ENCODE results near the gene TTLL9.
A peak's percentile ranks its signal among the peaks of the same experiment; 100 is the strongest.

The TTLL9 gene

DNA sequence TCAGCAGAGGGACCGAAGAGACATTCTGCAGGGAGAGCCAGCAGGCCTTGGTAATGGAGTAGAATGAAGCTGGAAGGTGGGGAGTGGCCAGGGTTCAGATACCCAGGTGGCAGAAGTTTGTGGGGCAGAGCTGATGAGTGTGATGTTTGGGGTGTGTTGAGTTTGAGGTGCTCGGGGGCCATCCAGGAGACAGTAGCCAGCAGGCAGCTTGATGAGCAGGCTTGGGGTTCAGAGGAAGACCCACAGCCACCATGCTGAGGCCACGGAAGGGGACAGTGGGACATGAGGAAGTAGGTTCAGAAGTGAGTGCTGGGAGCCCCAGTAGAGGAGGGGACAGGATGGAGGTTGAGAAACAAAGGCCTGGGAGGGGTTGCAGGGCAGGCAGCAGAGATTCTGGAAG, 13.9 kb upstream of the TTLL9 start:
- H3K4me3 ChIP-seq = no peak overlapping the region
- H3K27ac ChIP-seq = no peak overlapping the region

DNA sequence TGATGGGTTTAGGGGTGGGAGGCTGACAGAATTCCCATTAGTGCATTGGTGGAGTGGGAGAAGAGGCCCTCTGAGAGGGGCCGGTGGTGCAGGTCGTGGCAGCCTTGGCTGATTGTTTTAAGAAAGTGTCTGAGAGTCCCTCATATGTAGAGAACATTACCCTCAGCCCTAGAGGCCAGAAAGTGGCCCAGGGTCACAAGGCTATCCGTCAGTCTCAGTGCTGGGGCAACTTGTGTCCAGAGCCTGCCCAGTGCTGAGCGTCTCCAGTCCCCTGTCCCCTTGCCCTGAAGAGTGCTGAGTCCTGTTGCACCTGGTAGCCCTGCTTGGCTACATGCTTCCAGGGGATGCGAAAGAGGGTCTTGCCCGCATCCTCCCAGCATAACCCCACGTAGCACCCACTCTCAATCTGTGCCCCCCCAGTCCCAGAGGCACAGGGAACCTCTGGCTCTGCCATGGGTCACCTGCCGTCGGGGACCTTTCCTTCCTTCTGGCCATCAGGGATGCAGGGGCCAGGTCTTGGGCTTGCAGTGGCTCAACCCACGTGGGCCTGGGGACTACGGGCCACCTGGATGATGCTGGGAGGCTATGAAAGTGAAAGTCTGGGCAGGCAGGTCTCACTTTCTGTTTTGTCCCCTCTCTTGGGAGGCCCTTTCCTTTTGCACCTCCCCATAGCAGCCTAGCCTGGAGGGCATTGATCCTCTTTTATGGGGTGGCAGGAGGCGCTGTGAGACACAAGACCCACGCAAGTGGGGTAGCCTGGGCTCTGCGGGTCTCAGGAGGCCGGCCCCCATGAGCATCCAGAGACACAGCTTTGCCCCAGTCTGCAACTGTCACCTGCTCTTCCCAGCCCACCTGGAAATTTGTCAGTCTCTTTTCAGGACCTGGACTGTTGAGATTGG, 12.3 kb upstream of the TTLL9 start:
- Histone ChIP-seq H3K27ac (no peak overlapping the region), H3K4me3 (no peak overlapping the region)

DNA sequence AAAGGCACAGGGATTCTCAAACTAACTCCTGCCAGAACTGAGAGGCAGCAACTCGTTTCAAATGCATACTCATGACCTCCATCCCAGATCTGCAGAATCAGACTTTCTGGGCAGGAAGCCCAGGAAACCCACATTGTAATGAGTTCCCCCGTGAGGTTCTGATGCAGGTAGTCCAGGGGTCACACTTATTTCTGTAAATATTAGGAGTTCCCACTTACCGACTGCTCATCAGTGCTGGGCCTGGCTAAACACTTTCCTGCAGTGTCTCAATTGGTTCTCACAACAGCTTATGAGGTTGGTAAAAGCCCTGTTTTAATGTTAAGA, 11.7 kb upstream of the TTLL9 start:
- H3K27ac ChIP-seq = no peak overlapping the region

DNA sequence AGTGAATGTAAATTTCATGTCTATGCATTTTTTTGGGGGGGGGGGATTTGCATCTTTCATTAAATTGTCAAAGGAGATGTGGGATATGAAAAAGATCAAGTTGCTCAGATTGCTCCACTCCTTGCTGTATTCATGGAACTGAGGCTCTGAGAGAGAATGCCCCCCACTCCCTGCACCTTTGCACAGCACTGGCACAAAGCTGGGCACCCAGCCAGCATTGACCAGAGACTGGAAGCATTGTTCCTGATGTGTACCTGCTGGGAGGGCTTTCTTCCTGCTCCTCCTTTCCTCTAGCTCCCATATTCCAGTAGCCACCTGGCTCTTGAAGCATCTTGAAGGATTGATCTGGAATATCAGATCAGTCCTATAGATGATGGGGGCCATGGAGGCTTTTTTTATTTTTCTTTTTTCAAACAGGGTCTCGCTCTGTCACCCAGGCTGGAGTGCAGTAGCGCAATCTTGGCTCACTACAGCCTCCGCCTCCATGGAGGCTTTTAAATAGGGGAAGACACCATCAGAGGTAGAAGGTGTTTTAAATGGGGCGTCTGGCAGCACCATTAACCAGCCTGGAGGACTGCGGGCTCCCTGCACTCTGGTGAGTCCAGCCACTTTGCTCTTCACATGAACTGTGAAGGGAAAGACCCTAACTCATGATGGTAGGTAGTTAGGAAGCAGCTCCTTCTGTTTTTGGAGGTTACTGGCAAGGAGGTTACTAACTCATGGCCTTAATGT, 11.0 kb upstream of the TTLL9 start:
- Histone ChIP-seq H3K27ac (no peak overlapping the region), H3K4me3 (no peak overlapping the region)

More for the DNA sequence above, 11.7 kb upstream of the TTLL9 start:
- H3K4me3 ChIP-seq = no peak overlapping the region

DNA sequence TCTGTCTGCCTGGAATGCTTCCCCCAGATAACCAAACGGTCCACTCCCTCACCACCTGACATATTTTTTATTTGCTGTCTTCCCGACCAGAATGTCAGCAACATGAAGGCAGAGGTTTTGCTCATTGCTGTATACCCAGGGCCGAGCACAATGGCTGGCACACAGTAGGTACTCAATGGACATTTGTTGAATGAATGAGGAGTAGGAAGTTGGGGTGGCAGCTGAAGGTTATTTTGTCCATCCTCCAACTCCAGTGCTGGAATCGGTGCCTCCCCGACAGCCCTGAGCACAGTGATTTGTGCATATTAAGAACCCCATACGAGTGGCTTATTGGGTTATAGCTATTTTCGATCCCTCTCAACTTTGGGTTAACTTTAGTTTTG, 10.4 kb upstream of the TTLL9 start:
- Histone ChIP-seq H3K4me3 (no peak overlapping the region), H3K27ac (no peak overlapping the region)

DNA sequence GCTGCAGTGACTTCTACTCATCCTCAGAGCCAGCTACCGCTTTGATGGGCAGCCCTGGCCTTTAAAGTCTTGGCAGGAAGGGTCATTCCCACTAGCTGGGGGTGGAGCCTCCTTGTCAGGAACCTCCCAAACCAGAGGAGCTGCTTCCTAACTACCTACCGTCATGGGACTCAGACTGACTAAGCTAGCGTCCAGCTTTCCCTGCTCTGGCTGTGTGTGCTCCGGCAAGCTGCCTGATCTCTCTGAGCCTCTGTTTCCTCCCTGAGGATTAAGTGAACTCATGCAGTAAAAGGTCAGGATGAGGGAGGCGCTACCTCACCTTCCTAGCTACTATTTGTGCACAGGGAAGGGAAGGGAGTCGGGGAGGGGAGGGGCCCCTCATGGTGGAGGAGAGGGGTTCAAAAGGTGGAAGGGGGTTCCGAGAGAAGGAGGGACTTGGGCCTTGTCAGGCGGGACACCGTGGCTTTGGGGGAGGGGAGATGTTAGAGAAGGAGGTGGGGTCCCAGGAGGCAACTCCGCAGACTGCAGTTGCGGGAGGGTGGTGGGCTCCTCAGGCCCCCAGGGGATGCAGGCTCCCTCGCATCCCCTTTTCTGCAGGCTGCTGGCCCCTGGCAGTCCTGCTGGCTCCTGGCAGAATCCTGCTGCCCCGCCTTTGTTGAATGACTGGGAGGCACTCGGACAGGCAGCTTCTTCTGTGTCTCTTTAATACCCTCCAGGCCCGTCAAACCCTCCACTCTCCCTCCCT, 9.9 kb upstream of the TTLL9 start:
- peak overlapping the region; percentile 26 to 57 (median 48) for H3K4me3 ChIP-seq
- H3K27ac ChIP-seq = peak overlapping the region in 1 of 21 experiments; percentile 32

DNA sequence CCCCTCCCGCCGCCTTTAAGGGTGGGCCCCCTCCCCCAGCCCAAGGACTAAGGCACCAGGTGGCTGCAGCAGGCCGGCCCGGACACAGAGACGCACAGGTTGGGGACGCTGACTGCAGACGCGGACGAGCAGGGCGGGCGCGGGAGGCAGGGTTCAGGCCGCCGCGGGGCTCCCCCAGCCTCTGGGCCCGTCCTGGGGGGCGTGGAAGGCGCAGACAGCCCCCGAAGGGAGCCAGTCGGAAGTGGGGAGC, 9.4 kb upstream of the TTLL9 start:
- peak overlapping the region in 2 of 21 experiments; percentile 32 to 51 for H3K27ac ChIP-seq

DNA sequence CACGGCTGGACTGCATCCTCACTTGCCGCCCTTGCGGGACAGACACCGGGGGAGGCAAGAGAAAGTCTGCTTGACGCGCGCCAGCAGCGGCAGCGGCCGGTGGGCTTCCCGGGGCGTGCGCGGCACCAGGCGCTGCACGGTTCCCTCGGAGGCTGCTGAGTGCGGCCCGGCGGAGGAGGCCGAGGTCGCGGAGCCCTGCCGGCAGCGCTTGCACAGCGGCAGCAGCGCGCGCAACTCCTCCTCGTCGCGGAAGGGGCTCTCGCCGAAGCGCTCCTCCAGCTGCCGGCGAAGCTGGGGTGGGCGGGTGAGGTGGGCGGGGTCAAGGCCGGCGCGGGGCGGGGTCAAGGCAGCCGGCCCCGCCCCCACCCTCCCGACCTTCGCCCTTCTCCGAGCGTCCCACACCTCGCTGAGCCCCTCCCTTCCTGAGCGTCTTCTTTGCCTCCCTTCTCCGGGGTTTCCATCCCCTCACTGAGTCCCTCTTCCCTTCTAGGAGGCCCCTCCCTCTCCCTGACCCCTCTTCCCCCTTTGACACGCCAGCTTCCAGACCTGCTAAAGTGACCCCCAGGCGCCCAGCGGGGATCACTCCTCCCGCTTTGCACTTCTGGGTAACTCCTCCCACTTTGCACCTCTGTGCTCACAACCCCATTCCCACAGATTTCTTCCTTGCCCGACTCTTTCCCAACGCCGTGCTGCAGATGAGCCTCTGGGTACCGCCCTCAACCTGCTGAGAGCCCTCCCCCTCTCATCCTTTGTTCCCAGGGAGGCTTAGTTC, 8.9 kb upstream of the TTLL9 start:
- peak overlapping the region; percentile 26 to 57 (median 48) for H3K4me3 ChIP-seq
- peak overlapping the region in 2 of 21 experiments; percentile 32 to 51 for H3K27ac ChIP-seq

More for the DNA sequence above, 9.4 kb upstream of the TTLL9 start:
- peak overlapping the region; percentile 26 to 57 (median 48) for H3K4me3 ChIP-seq

DNA sequence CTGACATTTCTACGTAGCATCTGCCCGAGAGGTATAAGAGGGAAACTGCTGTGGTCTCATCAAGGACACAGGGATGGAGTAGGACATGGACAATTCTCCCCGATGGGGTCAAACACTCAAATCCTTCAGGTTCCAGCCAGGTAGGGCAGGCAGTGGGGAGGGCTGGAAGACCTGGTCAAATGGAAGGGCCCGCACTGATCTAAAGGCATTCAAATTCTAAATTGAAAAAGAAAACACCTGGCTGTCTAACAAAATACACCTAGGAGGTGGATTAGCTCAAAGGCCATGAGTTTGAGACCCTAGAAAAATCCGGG, 8.3 kb upstream of the TTLL9 start:
- Histone ChIP-seq H3K4me3 (peak overlapping the region in 4 of 7 experiments; percentile 26 to 54 (median 50)), H3K27ac (no peak overlapping the region)

DNA sequence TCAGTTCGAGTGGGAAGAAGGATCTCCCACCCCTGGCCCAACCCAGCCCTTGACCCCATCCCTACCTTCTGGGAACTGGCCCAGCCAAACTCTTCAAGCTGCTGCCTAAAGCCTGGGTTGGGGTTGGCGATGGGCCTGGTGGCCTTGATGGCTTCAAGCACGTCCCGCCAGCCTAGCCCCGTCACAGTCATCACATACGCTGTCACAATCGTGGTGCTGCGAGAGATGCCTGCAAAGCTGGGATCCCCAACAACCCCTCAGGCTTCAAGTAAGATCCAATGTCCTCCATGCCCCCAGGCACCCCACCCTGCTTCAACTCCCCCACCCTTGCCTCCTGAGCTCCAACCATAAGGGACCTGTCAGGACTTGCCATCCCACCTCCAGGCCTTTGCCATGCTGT, 7.9 kb upstream of the TTLL9 start:
- Histone ChIP-seq H3K4me3 (no peak overlapping the region), H3K27ac (no peak overlapping the region)

DNA sequence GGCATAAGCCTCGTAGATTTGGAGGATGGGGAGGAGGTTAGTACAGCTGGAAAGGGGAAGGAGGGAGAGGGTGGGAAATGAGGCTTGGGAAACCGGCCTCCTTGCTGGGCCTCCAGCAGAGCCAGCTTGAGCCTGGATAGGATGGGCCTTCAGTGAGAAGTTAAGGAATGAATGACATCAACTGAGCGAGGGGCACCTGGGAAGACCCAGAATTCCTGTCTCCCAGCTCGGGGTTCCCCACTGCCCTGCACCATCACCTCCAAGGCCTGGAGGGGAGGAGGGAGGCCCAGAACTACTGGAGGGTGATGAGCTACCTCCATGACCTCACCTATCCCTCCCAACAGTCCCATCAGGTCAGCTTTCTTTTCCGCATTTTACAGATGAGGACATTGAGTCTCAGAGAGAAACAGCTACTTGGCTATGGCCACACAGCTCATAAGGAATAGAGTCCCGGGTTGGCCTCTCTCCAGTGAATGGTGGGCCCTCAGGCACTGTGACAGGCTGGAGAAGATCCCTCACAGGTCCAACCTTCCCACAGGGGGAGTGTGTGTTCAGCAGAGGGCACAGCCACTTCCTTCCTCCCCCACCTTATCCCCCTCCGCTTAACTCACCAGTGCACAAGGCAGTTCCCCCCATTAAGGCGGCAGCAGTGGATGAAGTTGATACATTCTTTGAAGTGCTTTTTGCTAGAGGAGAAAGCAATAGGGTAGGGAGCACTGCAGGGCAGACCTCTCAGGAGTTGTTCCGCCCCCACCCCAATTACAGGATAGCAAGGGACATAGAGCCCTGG, 6.9 kb upstream of the TTLL9 start:
- Histone ChIP-seq H3K4me3 (no peak overlapping the region), H3K27ac (no peak overlapping the region)

DNA sequence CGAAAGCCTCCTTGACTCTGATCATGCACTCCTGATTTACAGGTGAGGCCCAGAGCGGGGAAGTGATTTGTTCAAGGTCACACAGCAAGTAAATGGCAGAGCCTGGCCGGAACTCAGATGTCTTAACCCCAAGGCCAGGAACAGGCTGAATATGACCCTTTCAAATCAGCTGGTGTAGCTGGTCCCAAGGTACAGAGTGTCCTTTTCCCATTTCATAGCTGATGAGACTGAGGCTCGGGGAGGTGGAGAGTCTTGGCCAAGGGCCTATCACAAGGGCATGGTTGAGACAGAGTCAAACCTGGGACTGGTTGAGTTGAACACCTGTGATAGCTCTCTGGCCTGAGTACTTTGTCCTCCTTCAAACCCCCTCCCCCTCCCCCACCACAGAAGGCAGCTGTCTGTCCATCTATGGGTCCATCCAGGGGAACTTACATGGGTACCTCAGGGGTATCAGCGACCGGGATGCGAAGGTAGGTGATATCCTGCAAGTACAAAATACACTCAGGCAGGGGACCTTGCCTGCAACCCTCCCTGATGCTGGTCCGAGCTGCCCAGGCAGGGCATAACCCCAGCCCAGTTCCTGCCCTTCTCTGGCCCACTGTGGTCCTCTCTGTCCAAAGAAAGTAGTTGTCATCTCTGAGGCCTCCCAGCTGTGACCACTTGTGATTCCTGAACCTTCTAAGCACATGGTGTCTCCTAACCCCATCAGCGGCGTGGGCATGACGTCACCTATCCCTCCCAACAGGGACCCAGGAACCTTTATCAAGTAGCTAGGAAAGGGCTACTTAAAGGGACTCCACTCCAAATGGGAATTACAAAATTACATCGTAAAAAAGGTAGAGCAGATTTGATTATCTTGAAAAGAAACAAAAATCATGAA, 5.7 kb upstream of the TTLL9 start:
- Histone ChIP-seq H3K27ac (no peak overlapping the region), H3K4me3 (no peak overlapping the region)

DNA sequence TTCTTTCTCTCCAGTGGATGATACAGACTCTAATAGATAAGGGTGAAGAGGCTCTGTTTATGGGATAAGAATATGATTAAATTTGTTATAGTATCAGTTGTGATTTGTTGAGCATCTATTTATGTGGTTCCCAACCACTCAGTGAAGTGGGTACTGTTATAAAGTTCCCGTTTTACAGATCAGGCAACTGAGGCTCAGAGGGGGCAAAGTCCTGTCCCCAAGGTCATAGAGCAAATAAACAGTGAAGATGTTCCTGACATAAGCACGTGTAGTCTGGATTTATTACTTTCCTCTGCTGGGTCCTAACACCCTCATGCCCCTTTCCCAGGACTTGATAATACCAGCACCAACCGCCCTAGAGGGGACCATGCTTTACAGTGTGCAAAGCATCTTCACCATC, 4.2 kb upstream of the TTLL9 start:
- Histone ChIP-seq H3K27ac (no peak overlapping the region), H3K4me3 (no peak overlapping the region)

DNA sequence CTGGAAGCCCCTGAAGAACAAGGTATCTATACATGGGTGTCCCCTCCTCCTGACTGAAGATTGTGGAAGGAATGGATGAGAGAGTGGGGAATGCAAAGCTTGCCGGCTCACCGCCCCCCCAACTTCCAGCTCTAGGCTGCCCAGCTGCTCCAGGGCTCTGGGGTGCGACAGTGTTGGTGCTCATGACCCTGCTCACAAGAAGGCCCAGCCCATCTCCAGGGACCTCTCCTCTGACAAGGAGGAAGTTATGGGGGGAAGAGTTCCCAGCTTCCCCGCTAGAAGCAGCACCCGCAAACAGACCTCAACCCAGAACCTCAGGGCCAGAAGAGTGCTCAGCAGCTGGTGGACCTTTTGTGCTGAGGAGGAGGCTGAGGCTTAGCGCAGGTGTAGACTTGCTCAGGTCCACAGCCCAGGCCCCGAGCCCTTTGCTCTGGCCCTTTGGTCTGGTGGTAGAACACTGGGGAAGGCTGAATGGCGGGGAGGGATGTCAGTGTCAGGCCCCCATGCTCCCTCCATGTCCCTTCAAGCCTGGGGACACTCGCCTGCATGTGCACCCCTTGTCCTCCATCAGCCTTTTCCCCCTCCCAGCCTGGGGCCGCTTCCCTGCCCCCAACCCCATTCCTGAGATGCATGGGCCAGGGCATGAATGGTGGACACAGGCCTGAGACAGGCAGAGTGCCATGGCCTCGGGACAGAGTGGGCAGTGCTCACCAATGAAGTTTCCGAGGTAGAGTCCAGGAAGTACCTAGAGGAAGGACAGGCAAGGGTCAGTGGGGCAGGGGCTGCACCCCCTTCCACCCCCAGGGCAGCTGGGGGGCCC, 1.4 kb upstream of the TTLL9 start:
- H3K4me3 ChIP-seq = peak overlapping the region in 2 of 7 experiments; percentile 48 to 60
- H3K27ac ChIP-seq = no peak overlapping the region

DNA sequence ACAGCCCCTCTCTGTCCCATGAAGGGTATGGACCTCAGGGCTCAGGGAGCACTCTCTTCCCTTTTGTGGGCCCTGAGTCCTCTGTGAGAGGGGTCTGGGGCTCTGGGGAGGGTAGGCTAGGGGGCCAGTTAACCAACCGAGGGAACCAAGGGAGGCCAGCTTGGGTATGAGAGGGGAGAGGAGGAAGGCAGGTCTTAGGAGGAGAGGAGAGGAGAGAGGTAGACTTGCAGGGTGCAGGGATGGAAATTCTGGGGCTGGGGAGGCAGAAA, 827 bp upstream of the TTLL9 start:
- Histone ChIP-seq H3K27ac (peak overlapping the region in 4 of 21 experiments; percentile 31 to 85 (median 80)), H3K4me3 (peak overlapping the region in 6 of 7 experiments; percentile 36 to 60 (median 52))

DNA sequence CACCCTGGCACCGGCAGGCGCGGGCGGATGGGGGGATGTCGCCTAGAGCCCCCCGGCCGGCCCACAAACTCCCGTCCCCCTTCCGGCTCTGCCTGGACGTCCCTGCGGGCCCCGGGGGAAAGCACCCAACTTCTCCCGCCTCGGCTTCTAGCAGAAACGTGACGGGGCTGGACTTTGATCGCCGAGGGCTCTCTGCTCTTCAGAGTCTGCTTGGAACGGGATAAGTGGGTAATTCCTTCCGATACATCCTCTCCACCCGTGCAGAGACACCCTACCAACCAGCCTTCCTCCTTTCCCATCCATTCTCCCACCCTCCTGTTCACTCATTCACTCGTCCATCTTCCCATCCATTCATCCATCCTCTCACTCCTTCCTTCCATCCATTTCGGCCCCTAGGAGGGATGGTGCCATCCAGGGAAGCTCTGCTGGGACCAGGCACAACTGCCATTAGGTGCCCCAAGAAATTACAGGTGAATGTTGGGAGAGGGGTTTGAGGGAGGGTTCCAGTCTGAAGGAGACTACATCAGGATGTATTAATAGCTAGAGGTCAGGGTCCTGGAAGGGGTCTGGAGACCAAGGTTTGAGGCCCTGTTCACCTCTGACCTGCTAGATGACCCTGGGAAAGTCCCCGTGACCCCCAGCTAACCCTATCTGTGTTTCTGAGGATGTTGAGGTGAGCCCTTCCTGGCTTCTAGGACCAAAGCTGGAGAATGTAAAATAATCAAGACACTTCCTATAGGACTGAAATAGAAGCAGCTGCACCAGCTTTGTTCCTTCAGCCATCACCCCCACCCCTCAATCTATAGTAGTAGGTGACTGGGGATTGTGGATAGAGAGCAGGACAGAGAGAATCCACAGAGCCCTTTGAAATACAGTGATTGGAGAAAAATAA, 538 bp downstream of the TTLL9 start:
- peak overlapping the region in 12 of 21 experiments; percentile 23 to 85 (median 56) for H3K27ac ChIP-seq
- peak overlapping the region; percentile 35 to 60 (median 48) for H3K4me3 ChIP-seq

DNA sequence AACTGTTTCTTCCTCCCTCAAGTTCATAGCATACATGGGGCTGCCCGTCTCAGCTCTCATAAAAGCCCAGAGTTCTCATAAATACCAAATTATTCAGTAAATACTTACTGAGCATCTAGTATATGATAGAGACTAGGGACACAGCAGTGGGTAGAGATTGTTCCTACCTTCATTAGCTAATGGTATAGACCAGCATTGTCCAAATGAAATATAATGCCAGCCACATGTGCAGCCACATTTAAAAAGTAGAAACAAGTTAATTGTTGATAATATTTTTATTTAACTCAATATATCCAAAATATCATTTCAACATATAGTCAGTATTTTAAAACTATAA, 1.2 kb downstream of the TTLL9 start:
- no peak overlapping the region for H3K27ac ChIP-seq
- H3K4me3 ChIP-seq = no peak overlapping the region
